Measurements from ENCODE around the gene MVB12B.
A peak's percentile ranks its signal among the peaks of the same experiment; 100 is the strongest.

Gene MVB12B

DNA sequence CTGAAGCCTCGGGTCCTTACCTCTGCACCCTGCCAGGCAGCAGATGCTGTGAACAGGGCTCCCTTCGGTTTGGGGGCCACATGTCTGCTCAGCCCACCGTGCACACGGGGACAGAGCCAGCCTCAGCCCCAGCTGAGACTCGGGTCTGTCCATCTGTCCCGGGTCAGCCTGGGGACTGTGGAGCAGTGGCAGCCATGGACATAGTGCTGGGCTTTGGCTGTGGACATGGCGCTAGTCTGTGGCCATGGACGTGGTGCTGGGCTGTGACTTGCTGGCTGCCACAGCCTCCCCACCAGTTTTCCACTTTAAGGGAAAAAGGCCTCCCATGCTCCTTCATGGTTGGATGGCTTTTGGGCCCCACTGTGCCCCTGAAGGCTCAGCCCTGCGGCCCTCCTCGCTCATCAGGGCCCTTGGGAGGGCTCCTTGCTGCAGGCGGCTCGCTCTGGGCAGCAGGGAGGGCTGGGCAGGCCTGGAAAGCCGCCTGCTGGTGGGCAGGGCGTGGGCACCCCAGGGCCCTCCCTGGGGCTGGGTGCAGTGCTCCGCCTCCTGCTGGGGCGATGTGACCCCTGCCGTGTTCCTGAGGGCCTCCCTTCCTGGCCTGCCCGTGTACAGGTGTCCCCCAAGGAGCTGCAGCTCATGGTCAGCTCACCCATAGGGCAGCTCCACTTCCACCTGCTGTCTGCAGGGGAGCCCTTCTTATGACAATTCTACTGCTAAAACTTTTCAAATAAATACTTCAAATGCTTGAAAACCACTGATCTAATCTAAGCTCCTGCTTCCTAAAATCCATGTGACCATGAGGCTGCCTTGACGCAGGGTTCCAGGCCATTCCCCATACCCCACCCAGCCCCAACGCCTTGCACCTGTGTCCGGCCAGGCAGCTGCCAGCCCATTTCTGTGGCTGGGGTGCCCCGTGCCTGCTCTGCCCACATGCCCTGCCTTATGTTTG is 175.0 kb downstream of the MVB12B start:
- no peak for DNase-seq (ENCODE audit: low read depth in 1 of 2, low spot score in 1 of 2)

DNA sequence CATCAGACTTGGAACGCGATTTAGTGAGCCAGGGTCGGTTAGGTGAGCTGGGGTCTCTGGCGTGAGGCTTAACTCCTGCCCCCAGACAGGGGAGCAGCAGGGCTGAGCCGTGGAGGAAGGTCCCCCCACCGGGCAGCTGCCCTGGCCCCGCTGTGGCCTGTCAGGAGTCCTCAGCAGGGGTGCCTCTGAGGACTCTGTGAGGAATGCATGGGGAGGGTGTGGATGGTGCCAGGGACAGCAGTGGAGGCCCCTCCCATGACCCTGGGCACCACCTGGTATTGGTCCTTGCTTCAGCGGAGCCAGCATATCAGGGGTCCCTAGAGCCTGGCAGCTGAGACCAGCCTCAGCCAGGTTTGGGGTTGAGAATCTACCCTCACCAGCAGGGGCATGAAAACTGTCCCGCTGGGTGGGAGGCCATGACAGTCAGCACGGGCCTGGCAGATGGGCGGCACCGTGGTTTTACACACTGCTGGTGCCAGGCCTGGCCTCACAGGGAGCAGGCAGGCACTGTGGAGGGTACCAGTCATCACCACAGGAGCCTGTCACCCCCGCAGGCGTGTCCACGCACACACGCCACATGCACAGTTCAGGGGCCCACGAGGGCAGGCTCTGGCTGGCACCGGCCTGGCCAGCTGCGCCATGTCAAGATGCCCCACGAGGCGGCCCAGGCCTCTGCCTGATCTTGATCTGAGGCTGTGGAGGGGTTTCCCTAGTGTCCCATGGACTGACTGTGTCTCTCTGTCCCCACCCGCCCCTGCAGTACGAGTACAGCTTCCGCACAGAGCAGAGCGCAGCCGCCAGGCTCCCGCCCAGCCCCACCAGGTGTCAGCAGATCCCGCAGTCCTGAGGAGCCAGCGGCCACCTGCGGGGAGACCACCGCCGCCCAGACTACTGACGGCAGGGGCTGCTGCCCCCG is 176.0 kb downstream of the MVB12B start:
- DNase-seq (ENCODE audit: low read depth in 1 of 2, low spot score in 1 of 2) = no peak

DNA sequence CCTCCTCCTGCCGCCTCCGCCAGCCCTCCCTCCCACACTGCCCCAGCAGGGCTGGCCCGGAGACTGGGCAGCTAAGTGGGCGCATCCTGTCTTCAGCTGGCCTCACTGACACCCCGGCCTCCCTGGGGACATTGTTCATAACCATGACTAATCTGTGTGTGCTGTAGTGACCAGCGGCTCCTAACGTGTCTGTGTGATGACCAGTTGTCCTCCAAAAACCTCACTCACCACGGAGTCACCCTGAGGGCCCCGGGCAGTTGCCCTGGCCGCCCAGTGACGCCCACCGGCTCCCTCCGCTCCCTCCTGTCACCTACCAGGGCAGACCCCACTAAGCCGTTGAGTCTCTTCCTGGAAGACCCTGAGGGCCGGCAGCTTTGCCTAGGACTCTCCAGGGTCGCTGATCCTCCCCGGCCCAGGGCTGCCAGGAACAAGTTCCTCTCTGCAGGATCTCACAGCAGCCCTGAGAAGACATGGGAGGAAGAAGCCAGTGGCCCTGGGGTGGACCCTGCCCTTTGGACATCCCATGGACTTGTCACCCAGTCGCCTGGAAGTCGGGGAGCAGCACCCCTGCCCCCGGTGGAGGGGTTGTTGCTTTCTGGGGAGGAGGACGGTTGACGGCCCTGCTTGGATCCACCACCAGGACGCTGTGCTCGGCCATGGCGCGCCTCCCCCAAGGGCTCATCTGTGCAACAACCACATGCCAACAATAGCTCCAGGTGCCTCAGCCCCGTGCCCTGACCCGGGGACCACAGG is 176.9 kb downstream of the MVB12B start:
- DNase-seq (ENCODE audit: low read depth in 1 of 2, low spot score in 1 of 2) = no peak

DNA sequence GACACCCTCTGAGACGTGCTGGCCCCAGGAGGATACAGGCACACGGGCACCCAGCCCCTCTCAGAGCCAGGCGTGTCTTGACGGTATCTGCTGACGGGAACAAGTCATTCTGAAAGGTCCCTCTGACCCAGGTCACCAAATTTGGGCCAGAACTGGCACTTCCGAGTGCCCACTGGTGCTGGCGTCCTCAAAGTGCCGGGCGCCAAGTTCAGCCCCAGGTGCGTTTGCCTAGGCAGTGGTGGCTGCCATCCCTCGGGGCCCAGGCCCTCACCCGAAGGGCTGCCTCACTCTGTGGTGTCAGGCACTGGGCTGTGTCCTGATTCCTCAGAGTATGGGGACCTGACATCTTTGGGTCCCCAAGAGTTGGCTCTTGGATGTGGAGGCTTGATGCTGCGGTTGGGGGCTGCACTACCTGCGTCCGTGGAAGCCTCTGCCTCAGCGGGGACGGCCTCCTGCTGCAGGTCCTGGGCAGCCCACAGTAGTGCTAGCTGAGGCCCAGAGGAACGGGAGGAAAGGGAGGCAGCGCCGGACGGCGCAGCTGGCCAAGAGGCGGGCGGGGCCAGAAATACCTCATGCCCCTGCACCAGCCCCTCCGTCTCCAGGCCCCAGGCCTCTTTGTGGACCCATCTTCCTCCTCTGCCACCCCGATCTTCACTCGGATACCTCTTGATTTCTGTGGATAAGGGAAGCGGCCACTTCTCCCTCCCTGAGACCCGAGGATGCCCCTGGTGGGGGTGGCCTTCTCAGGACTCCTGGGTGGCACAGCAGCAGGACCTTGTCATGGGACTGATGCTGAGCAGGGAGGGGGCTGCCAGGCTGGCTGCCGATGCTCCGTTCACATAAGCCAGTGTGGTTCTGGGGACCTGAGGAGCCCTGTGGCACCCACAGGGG is 177.7 kb downstream of the MVB12B start:
- no peak for DNase-seq (ENCODE audit: low read depth in 1 of 2, low spot score in 1 of 2)

DNA sequence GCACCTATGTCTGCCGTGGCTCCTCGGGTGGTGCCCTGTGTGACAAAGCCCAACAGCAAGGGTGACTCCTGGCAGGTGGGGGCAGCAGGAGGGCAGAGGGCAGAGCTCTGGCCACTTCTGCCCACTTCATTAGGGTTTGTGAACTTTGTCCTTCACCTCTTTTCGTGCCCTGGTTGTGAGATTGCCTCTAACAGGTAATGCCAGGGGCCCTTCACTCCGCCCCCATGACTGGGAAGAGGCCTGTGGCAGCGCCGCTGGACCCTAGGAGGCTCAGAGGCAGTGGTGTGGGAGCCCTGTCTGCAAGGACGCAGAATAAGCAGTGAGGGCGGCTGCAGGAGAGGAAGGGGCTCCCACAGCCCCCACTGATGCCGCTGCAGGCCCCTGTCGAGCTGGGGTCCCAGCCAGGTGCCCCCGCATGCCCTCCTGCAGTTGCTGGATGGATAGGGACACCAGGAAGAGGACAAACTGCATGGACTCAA is 178.4 kb downstream of the MVB12B start:
- DNase-seq (ENCODE audit: low read depth in 1 of 2, low spot score in 1 of 2) = no peak

DNA sequence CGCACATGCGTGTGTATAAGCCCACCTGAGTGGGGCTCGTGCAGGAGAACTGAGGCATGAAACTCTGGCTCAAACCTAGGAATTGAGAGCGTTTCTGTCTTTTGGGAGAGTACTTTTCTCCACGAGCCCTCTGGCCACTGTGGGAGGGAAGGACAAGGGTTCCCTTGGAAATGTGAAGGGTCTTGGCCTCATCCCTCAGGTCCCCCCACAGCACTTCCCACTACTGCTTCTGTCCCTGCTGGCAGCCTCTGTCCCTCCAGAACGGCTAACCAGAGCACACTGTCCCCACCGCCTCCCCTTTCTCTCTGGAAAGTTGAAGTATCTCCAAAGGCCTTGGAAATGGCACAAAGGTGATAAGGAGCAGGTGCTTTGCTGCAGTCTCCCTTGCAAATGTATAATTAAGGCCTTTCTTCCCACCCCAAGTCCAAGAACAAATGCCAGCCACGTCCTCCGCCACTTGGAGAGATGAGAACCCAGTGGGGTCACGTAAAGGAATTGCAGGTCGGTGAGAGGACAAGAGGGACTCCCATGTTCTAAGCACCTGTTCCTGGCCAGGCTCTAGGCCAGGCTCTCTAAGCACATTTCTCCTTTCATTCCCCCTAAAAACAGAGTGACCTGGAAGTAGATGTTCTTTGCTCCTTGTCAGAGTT is 179.2 kb downstream of the MVB12B start:
- DNase-seq (ENCODE audit: low read depth in 1 of 2, low spot score in 1 of 2) = no peak

DNA sequence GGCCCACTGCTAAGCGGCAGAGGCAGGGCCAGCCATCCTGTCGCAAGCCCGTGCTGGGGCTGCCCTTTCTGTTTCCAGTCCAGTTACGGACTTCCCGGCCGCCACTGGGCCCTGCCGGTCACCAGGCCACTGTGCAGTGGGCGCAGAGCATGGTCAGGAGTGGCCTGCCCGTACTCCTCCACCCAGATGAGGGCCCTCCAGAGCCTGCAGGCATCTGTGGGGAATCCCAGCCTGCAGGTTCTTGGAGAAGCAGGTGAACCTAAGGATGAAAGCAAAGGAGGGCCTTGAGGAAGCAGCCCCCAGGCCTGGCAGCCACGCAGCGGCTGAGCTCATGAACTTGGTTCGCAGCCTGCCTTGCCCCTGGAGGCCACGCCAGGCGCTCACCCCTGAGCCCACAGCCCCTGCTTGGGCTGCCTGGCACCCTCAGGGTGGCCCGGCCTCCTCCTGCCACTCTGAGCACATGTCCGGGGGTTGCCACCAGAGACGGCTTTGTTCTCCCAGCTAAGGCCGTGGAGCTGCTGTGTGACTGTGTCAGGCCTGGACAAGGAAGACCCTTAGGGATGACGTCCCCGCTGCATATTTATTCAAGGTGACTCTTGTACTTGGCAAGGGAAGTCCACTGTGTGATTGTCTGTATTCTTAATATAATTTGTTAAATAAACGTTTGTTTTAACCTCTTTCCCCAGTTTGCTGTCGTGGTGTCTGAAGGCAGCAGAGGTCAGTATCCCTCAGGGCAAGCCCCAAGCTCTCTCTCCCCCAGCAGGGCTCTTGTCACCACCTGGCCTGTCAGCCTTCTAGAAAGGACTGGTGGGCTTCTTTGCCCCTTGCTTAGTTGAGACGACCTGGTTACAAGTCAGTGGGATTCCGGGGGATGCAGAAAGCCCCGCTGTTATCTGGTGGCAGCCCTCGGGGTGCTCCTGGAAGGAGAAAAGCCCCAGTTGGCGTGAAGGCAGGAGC is 180.0 kb downstream of the MVB12B start:
- no peak for DNase-seq (ENCODE audit: low read depth in 1 of 2, low spot score in 1 of 2)

DNA sequence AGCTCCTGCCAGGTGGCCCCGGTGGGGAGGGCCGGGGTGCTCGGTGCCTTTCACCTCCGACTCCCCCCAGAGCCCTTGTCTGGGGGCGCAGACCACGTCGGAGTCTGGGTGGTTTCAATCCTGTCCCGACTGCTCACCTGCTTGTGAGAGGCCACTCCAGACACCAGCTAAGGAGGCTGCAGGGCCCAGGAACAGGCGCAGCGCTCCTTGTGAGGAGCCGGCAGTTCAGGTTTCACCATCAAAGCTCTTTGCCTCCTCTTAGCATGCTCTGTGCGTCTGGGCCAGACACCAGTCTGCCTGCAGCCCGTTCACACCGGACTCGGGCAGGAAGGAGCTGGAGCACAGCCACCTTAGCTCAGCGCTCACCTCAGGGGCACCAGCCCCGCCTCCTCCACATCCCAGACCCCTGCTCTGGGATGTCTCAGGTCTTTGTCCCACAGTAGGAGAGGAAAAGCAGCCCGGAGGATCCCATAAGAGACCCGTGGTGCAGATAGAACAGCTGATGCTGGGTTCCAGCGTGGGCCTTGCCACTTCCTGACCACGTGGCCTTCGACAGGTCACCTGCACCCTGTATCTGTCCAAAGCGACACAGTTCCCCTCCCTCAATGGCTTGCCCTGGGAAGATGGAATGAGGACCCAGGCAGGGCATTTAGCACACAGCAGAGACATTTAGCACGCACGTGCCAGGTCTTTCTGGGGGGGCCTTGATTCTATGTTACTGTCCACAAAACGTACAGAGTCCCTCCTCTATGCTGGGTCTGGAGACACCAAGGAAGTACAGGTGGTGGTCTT is 180.9 kb downstream of the MVB12B start:
- DNase-seq (ENCODE audit: low read depth in 1 of 2, low spot score in 1 of 2) = no peak

DNA sequence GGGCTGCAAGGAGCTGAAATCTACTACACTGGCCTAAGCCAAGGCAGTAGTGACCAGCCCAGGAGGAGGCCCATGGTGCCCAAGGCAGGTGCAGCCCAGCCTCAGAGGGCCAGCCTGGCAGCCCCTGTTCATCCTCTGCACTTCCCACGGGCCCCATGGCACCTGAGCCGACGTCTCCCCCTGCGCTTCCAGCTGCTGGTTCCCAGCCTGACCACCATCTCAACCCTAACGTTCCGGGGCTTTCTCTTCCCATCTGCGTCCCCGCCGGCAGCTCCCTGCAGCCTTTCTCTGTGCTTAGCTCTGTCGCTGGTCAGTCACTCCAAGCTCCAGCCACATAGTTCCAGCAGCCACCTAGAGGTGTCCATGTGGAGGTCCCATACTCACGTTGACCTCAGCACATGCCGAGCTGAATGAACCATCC is 181.6 kb downstream of the MVB12B start:
- DNase-seq (ENCODE audit: low read depth in 1 of 2, low spot score in 1 of 2) = no peak

DNA sequence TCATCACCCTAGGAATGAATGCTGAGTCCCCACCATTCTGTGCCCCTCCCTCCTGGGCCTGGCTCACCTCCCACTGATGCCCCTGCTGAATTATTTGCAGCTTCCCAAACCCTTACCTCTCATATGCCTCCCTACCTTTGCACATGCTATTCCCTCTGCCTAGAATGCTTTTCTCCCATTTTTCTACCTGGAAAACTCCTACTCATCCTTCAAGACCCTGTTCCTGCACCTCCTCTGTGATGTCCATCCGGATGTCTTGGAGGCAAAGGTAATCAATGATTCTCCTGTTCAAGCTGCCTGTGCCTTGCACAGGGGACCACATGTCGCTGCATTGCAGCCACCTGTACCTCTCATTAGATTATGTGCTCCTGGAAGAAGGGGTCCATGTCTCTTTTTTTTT is 182.3 kb downstream of the MVB12B start:
- no peak for DNase-seq (ENCODE audit: low read depth in 1 of 2, low spot score in 1 of 2)

DNA sequence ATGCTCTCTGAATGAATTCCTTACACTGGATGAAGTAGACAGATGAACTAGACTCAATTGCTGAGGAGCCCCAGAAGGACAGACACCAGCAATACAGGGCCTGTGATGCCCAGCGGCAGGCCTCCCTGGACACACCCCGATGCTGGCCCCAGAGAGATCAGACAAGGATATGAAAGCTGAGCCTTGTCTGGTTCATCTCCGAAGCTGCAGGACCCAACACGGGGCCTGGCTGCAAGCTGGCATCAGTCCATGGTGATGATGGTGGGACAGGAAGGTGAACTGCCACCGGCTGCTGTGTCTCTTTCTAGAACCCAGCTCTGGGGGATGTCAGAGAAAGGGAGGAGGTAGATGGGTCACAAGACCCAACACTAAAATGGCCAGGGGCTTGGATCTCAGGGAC is 183.1 kb downstream of the MVB12B start:
- no peak for DNase-seq (ENCODE audit: low read depth in 1 of 2, low spot score in 1 of 2)

DNA sequence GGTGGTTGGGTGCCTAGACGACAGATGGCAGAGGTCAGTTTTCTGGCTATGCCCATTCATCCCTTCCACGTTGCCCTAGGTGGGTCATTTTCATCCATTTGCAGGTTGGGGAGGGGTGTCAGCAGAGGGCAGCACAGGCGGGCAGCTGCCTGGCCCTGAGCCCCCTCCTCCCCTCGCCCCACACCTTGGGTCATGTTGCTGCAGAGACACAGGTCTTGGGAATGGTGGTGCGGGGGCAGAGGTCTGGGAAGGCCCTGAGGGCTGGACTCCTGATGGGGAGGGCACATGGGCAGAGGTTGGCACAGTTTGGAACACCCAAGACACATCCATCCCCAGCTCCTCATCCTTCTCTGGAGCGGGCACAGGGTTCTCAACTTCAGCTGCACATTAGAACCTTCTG is 183.9 kb downstream of the MVB12B start:
- no peak for DNase-seq (ENCODE audit: low read depth in 1 of 2, low spot score in 1 of 2)

DNA sequence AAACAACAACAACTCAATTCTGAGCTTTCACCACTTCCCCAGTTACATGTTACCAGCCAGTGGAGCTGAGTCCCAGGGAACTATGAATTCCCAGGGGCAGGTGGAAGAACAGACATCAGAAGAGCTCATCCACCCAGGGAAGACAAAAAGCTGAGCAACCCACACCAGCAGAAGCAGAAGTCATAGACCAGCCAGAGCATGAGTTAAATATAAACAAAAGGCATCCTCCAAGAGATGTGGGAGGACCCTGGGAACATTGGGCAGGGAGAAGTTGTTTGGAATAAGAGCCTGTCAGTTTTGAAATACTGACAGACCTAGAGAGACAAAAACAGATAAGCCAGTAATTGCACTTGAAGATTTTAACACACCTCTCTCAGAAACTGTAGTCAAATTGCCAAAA is 184.8 kb downstream of the MVB12B start:
- no peak for DNase-seq (ENCODE audit: low read depth in 1 of 2, low spot score in 1 of 2)

DNA sequence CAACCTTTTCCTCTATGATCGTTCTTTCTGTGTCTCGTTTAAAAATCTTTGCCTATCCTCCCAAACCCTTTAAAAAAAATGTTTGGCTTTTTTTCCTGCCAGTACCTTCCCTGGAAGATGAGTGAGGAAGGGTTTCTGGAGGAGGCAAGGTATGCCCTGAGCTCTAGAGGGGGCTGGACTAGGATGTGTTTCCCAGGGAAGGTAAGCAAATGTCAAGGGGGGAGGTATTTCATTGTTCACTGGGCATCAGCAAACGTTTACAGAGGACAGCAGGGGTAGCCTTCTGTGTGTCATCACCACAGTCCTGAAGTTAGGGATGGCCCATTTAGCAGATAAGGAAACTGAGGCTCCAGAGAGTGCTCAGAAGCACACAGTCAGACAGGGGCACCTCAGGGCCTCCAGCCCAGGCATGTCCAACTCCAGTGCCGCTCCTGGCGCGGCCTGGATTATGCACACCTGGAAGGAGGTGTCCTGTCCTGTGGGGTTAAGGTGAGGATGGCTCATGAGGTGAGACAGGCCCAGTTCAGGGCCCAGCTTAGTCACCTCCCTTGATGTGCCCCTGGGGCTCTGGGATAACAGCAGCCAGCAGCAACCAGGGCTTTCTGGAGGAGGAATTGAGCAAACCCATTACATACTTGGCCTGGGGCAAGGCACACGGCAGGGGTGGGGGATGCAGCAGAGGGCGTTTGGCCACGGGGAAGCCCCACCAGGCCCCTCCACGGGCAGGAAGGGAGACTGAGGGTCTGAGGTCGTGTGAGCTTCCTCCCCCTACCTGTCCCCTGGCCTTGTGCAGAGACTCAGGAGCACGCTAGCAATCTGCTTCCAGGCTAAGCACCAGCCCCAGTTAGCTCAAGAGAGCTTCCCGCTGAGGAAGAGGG is 186.8 kb downstream of the MVB12B start:
- DNase-seq (ENCODE audit: low read depth in 1 of 2, low spot score in 1 of 2) = no peak

DNA sequence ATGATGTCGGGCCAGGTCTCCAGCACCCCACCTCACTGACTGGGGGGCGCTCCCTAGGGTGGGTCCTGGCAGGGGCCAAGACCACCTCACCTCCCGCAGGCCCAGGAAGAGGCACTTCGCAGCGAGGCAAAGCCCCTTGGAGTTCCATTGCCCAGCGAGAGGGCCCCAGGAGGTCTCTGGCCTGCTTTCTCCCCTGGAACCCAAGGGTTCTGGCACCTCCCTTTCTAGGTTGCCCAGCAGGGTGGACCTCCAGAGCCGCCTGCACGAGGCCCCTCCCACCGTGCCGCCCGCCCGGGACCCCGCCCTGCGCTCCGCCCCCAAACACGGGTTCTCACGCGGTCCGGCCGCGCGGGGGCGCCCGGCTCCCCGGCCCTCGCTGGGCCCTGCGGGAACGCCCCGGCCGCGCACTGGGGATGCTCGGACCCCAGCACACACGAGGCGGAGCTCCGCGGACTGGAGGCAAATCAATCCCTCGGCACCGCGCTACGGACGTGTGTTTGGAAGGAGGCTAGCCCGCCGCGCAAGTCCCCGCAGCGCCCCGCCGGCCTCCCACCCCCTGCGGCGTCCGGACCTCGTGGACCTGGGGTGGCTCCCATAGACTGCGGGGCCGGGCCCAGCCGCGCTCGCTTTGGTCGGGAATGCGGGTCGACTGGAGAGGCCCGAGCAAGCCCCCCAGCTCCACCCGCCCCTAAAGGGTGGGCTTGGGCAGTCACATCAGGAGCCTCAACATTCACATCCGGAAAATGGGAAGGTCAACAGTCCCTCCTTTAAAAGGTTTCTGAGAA is 187.6 kb downstream of the MVB12B start:
- DNase-seq (ENCODE audit: low read depth in 1 of 2, low spot score in 1 of 2) = peak in 1 of 2 donors; percentile 34

Data from activated CD4-positive, alpha-beta T cell treated with anti-CD3 and anti-CD28 coated beads, Interleukin-2, amount 50 U/mL, for 24 hours (primary cell).